IgD-negative memory B cell (primary cell): ENCODE results near the gene STK10. TPM values are rescaled to one million over a fixed set of nuclear protein-coding genes. Genes with fewer than 3 reads are reported as not detected.
A peak's percentile ranks its signal among the peaks of the same experiment; 100 is the strongest.

ENCODE experiments used
- H3K27ac Mint-ChIP-seq, 3 donors: one replicate each; pipeline ENCODE4 v1.8.0; 2020 to 2022; ENCODE audit warnings: mild to moderate bottlenecking in 3 of 3, mixed read lengths in 3 of 3, moderate library complexity in 1 of 3
- H3K27me3 Mint-ChIP-seq: one replicate; pipeline ENCODE4 v1.8.0; 2021; ENCODE audit warnings: mixed read lengths
- H3K36me3 Mint-ChIP-seq: one replicate; pipeline ENCODE4 v1.8.0; 2020; ENCODE audit warnings: mild to moderate bottlenecking, mixed read lengths
- H3K4me1 Mint-ChIP-seq, 3 donors: one replicate each; pipeline ENCODE4 v1.8.0; 2020 to 2022; ENCODE audit warnings: mixed read lengths in 3 of 3, mild to moderate bottlenecking in 1 of 3
- H3K4me3 Mint-ChIP-seq, 4 donors: one replicate each; pipeline ENCODE4 v1.8.0; 2020 to 2022; ENCODE audit warnings: mild to moderate bottlenecking in 4 of 4, mixed read lengths in 4 of 4, moderate library complexity in 3 of 4
- H3K9me3 Mint-ChIP-seq, 3 donors: one replicate each; pipeline ENCODE4 v1.8.0; 2020 to 2021; ENCODE audit warnings: mixed read lengths in 3 of 3, mild to moderate bottlenecking in 1 of 3
- polyA plus RNA-seq: library from polyadenylated mRNA; unstranded; fragments of 300-500 nt; fragmentation: Illumina TruSeq; gene quantifications from one replicate; pipeline ENCODE4 v1.2.3, GENCODE V29; 2021

Gene STK10
- polyA plus RNA-seq, 1 donor from 2014 or later: 87.9 TPM

DNA sequence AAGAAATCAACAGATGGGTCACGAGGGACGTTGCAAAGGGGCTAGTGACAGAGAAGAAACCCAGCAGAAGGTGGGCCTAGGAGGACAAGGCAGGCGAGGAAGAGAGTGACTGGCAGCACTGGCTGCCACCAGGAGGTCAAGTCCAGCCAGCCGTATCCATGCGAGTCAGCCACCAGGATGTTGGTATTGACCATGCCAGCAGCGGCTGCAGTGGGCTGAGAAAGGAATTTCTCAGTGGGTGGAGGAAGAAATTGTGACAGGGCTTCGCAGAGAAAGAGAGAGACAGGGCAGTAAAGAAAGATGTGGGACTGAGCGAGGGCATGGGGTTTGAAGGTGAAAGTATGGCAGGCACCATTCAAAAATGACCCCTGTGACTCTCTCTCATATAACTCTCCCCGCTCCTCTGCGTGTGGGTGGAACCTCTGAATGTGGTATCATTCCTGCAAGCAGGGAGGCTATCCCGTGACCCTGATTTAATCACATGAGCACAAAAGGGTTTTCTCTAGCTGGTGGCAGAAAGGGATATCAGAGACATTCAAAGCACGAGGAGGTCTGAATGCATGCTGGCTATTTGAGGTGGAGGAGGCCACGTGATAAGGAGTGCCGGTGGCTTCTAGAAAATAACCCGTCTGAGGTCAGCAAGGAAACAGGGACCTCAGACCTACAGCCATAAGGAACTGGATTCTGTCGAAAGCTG lies 136.2 kb downstream of the STK10 start:
- H3K4me3 Mint-ChIP-seq: no peak overlapping the region
- peak overlapping the region in 1 of 3 donors; percentile 3 for H3K27ac Mint-ChIP-seq
- peaks cover 0 to 2% (median 0%) of the 10 kb centered on the region in 3 donors for H3K4me1 Mint-ChIP-seq
- no peaks in the 10 kb centered on the region for H3K9me3 Mint-ChIP-seq
- no peaks in the 10 kb centered on the region for H3K27me3 Mint-ChIP-seq
- H3K36me3 Mint-ChIP-seq: peaks cover 20% of the 10 kb centered on the region

DNA sequence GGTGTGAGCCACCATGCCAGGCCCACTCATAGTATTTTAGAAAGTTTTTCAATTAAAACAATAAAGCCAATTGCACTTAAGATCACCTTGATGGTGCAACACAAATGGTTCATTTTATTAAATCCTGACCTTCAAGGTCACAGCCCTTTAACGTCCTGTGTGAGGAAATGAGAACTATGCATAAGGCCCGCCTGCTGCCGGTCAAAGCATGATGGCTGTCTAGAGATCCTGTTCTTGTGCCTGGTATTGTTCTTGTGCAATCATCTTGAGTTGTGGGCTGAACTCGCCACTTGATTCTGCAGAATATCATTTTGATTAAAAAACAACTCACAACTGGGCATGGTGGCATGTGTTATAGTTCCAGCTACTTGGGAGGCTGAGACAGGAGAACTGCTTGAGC lies 137.9 kb downstream of the STK10 start:
- peak overlapping the region in 2 of 3 donors; percentile 59 to 89 for H3K27ac Mint-ChIP-seq
- H3K27me3 Mint-ChIP-seq: no peaks in the 10 kb centered on the region
- H3K4me3 Mint-ChIP-seq: no peak overlapping the region
- peaks cover 13% of the 10 kb centered on the region for H3K36me3 Mint-ChIP-seq
- H3K9me3 Mint-ChIP-seq: no peaks in the 10 kb centered on the region
- H3K4me1 Mint-ChIP-seq: peaks cover 0 to under 1% (median under 1%) of the 10 kb centered on the region in 3 donors

DNA sequence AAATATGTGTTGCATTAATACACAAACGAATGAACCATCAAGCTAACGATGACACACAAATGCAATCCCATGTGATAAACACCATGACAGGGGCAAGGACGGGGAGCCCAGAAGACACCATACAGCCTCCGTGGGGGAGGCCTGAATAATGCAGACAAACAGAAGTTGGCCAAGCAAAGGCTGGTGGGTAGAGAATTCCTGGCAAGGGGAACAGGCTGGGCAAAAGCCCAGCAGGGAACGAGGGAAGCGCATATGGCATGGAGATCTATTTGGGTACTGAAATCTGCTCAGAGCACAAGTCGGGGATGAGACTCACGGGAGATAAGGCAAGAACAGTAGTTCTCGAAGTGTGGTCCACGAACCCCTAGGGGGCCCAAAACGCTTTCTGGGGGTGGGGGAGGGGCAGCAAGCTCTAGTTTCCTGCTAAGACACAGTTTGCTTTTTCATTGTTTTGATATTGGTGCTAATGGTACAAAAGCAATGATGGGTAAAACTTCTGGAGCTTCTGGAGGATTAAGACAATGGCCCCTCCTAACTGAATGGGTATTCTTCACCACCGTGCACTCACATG lies 138.7 kb downstream of the STK10 start:
- H3K36me3 Mint-ChIP-seq: peaks cover 16% of the 10 kb centered on the region
- peaks cover 0 to 2% (median 1%) of the 10 kb centered on the region in 3 donors for H3K4me1 Mint-ChIP-seq
- H3K9me3 Mint-ChIP-seq: no peaks in the 10 kb centered on the region
- H3K27me3 Mint-ChIP-seq: no peaks in the 10 kb centered on the region
- peak overlapping the region in 2 of 3 donors; percentile 27 to 33 for H3K27ac Mint-ChIP-seq
- H3K4me3 Mint-ChIP-seq: no peak overlapping the region

DNA sequence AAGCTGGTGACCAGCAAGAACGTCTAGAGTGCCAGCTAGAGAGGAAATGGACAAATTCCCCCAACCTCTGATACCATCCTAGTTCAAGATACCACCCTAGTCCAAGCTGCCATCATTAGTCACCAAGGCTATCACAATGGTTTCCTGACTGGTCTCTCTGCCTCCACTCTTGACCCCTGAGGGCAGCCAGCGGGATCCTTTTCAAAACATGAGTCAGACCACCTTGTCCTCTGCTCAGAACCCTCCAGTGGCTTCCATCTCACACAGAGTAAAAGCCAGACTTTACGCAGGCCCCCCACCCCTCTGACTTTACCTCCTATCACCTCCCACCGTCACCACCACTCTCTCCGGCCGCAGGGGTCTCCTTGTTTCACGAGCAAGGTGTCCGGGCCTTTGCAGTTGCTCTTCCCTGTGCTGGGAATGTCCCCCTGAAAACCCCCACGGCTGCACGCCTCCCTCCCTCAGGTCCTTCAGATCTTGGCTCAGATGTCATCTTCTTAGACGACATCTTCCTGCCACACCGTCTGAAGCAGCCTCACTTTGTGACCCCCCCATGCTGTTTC lies 139.4 kb downstream of the STK10 start:
- H3K27ac Mint-ChIP-seq: peak overlapping the region; percentile 27 to 80 (median 33)
- no peaks in the 10 kb centered on the region for H3K27me3 Mint-ChIP-seq
- peaks cover 0 to 2% (median 1%) of the 10 kb centered on the region in 3 donors for H3K4me1 Mint-ChIP-seq
- H3K4me3 Mint-ChIP-seq: no peak overlapping the region
- no peaks in the 10 kb centered on the region for H3K9me3 Mint-ChIP-seq
- H3K36me3 Mint-ChIP-seq: peaks cover 16% of the 10 kb centered on the region

DNA sequence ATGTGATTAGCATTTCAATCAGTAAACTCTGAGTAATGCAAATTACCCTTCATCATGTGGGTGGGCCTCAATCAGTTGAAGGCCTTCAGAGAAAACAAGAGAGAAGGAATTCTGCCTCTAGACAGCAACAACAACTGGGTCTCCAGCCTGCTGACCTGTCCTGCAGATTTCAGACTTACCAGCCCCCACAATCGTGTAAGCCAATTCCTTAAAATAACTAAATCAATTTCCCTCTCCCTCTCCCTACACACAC lies 139.9 kb downstream of the STK10 start:
- H3K4me1 Mint-ChIP-seq: peaks cover 0 to 2% (median 1%) of the 10 kb centered on the region in 3 donors
- H3K36me3 Mint-ChIP-seq: peaks cover 16% of the 10 kb centered on the region
- no peak overlapping the region for H3K4me3 Mint-ChIP-seq
- no peaks in the 10 kb centered on the region for H3K27me3 Mint-ChIP-seq
- H3K27ac Mint-ChIP-seq: peak overlapping the region in 2 of 3 donors; percentile 27 to 80
- no peaks in the 10 kb centered on the region for H3K9me3 Mint-ChIP-seq

DNA sequence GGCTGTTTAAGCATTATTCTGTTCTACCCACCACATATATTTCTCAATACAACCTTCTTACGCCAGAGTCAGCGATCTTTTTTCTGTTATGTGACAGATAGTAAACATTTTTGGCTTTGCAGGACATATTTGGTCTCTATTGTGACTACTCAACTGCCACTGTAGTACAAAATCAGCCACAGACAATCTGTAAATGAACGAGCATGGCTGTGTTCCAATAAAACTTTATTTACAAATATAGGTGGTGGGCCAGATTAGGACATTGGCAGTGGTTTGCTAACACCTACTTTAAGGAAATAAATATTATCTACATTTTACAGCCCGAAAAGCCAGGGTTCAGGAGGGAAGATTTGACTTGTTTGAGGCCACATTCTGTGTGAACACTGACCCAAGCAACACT lies 141.4 kb downstream of the STK10 start:
- peaks cover 0 to 2% (median 1%) of the 10 kb centered on the region in 3 donors for H3K4me1 Mint-ChIP-seq
- no peak overlapping the region for H3K4me3 Mint-ChIP-seq
- H3K27me3 Mint-ChIP-seq: no peaks in the 10 kb centered on the region
- H3K36me3 Mint-ChIP-seq: peaks cover 11% of the 10 kb centered on the region
- no peaks in the 10 kb centered on the region for H3K9me3 Mint-ChIP-seq
- peak overlapping the region in 1 of 3 donors; percentile 47 for H3K27ac Mint-ChIP-seq

DNA sequence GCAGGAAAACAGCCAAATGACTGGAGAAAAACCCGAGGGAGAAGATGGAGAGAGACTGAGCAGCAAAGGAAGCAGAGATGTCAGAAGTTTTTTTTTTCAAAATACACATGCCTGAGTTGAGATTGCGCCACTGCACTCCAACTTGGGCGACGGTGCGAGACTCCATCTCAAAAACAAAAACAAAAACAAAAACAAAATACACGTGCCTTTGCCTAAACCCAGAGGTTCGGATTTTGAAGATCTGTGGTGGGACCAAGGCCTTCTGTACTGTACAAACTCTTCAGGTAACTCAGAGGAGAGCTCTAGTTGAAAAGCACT lies 142.8 kb downstream of the STK10 start:
- H3K27ac Mint-ChIP-seq: peak overlapping the region in 2 of 3 donors; percentile 14 to 86
- no peaks in the 10 kb centered on the region for H3K9me3 Mint-ChIP-seq
- peaks cover 0 to 5% (median 1%) of the 10 kb centered on the region in 3 donors for H3K4me1 Mint-ChIP-seq
- H3K4me3 Mint-ChIP-seq: no peak overlapping the region
- peaks cover 11% of the 10 kb centered on the region for H3K36me3 Mint-ChIP-seq
- H3K27me3 Mint-ChIP-seq: no peaks in the 10 kb centered on the region

DNA sequence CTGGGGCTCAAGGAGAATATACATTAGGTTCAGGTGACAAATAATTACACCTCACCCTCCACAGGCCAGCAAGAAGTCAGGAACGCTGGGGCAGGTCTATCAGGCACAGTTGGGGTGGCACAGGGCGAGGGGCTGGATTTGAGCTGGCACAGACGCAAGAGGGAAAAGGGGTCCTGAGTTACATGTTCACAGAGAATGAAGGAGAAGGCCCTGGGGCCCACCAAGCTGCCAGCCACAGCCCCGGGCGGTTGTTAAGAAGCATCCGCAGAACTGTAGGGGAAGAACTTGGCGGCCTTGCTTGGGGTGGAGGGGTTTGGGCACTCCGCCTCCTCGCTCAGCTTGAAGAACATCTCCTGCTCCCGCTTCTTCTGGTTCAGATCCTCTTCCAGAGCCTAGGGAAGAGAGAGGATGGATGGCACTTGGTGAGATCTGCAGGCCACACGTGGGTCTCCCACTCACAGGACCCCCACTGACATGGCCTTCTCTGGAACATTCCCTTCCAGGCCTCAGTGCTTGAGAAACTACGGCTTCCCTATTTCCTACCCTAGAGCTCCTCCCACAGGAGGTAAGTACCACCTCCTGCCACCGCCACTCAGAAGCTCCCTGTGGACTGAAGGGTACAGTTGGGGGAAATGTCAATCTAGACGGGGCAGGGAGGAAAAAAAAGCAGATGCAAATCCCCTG lies 143.3 kb downstream of the STK10 start:
- H3K4me3 Mint-ChIP-seq: no peak overlapping the region
- peak overlapping the region in 2 of 3 donors; percentile 14 to 86 for H3K27ac Mint-ChIP-seq
- peaks cover 9% of the 10 kb centered on the region for H3K36me3 Mint-ChIP-seq
- no peaks in the 10 kb centered on the region for H3K9me3 Mint-ChIP-seq
- no peaks in the 10 kb centered on the region for H3K27me3 Mint-ChIP-seq
- H3K4me1 Mint-ChIP-seq: peaks cover 3 to 10% (median 5%) of the 10 kb centered on the region in 3 donors

DNA sequence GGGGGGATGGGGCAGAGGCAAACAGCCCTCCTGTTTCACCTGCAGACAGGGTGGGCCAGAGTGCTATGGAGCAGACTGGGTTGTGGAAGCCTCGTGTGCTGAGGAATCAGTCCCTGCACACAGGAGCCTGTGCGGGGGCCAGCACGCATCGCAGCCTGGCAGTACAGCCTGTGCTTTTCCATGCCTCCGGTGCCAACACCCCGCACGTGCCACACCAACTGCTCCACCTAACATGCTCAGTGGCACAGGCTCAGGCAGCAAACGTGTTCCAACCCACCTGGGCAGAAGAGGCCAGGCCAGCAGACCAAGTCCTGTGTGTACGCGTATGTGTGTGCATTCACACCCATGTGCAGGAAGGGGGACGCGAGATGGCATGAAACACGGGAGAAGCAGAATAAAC lies 144.2 kb downstream of the STK10 start:
- peaks cover 3 to 11% (median 7%) of the 10 kb centered on the region in 3 donors for H3K4me1 Mint-ChIP-seq
- H3K27me3 Mint-ChIP-seq: no peaks in the 10 kb centered on the region
- H3K27ac Mint-ChIP-seq: peak overlapping the region in 1 of 3 donors; percentile 76
- H3K9me3 Mint-ChIP-seq: no peaks in the 10 kb centered on the region
- H3K36me3 Mint-ChIP-seq: peaks cover 5% of the 10 kb centered on the region
- no peak overlapping the region for H3K4me3 Mint-ChIP-seq

DNA sequence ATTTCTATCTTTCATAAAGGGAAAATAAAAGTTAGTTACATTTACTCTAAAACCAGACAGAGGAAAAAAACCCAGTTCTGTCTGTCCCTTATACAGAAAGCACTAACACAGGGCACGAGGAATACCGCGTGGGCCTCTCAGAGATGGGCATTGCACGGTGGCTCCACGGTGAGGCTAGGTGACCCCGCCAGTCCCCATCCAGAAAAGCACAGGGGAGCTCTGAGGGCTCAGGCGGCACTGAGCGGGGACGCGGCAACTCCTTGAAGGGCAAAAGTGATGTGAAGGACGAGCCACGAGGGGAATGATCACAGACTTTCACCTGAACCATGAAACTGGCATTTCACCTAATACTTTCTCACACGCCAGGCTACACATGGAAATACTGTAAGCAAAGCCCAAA lies 145.8 kb downstream of the STK10 start:
- peak overlapping the region in 2 of 3 donors; percentile 17 to 27 for H3K27ac Mint-ChIP-seq
- peaks cover 0 to 9% (median 4%) of the 10 kb centered on the region in 3 donors for H3K9me3 Mint-ChIP-seq
- H3K36me3 Mint-ChIP-seq: peaks cover 8% of the 10 kb centered on the region
- peaks cover 8 to 14% (median 11%) of the 10 kb centered on the region in 3 donors for H3K4me1 Mint-ChIP-seq
- H3K27me3 Mint-ChIP-seq: no peaks in the 10 kb centered on the region
- H3K4me3 Mint-ChIP-seq: no peak overlapping the region

DNA sequence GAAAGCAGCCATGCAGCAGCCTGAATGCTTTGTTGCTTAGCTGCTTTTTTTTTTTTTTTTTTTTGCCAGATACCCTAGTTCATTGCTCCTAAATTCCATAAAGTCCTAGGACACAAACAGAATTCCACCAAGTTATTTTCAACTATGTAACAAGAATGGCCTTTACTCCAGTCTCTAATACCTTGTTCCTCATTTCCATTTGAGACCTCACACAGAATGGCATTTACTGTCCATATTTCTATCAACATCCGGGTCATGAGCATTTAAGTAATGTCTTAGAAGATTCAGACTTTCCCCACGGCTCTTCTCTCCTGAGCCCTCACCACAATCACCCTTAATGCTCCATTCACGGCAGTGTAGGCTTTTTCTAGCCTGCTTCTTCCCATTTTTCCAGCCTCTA lies 149.9 kb downstream of the STK10 start:
- H3K36me3 Mint-ChIP-seq: peaks cover 6% of the 10 kb centered on the region
- H3K4me3 Mint-ChIP-seq: no peak overlapping the region
- no peaks in the 10 kb centered on the region for H3K27me3 Mint-ChIP-seq
- no peak overlapping the region for H3K27ac Mint-ChIP-seq
- H3K4me1 Mint-ChIP-seq: peaks cover 19 to 24% (median 21%) of the 10 kb centered on the region in 3 donors
- H3K9me3 Mint-ChIP-seq: peaks cover 0 to 9% (median 4%) of the 10 kb centered on the region in 3 donors

DNA sequence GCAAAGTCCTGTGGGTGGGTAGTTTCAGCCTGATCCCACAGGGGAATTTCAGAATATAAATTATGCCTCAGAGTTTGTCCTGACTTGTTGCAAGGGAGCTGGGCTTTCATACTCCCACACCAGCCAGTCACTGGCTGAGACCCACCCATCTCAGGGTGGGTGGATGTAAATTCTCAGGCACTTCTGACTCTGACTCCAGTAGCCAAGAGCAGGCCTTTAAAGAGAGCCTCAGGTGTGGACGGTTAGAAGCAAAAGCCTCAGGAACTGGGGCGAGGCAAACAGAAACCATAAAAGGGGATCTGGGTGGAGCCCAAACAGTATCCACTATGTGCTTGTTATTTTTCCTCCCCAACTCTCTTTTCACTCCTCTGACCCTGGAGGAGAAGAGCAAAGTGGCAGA lies 153.0 kb downstream of the STK10 start:
- peaks cover 13% of the 10 kb centered on the region for H3K36me3 Mint-ChIP-seq
- H3K4me1 Mint-ChIP-seq: peaks cover 16 to 23% (median 17%) of the 10 kb centered on the region in 3 donors
- H3K27ac Mint-ChIP-seq: peak overlapping the region; percentile 24 to 85 (median 31)
- H3K4me3 Mint-ChIP-seq: peak overlapping the region in 1 of 4 donors; percentile 82
- no peaks in the 10 kb centered on the region for H3K27me3 Mint-ChIP-seq
- H3K9me3 Mint-ChIP-seq: peaks cover 0 to 16% (median 8%) of the 10 kb centered on the region in 3 donors

DNA sequence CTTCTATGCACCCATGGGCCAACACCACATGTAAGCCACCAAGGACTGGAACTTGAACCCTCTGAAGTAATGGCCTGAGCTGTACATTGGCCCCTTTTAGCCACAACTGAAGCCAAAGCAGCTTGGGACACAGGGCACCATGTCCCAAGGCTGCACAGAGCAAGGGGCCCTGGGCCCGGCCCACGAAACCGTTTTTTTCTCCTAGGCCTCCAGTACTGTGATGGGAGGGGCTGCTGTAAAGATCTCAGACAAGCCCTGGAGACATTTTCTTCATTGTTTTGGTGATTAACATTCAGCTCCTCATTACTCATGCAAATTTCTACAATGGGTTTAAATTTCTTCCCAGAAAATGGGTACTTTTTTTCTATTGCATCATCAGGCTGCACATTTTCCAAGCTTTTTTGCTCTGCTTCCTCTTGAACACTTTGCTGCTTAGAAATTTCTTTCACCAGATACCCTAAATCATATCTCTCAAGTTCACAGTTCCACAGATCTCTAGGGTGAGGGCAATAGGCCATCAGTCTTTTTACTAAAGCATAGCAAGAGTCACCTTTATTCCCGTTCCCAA lies 156.0 kb downstream of the STK10 start:
- Mint-ChIP-seq H3K4me3 (no peak overlapping the region), H3K27me3 (no peaks in the 10 kb centered on the region), H3K36me3 (peaks cover 9% of the 10 kb centered on the region), H3K9me3 (peaks cover 0 to 9% (median 7%) of the 10 kb centered on the region in 3 donors), H3K4me1 (peaks cover 10 to 14% (median 12%) of the 10 kb centered on the region in 3 donors), H3K27ac (no peak overlapping the region)

DNA sequence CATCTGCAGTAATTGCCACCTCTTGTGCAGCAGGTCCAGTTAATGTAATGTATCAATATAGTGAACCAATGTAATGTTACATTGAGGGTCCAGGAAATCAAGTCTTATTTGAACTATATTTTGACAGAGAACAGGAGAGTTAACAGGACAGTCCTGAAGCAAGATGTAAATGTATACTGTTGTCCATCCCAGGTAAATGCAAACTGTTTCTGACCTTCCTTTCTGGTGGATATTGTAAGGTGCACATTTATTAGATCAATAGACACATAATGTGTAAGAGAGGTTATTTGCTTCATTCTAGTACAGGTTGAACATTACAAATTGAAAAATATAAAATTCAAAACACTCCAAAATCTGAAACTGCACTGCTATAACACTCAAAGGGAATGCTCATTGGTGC lies 158.1 kb downstream of the STK10 start:
- H3K4me3 Mint-ChIP-seq: no peak overlapping the region
- no peaks in the 10 kb centered on the region for H3K27me3 Mint-ChIP-seq
- H3K36me3 Mint-ChIP-seq: peaks cover 9% of the 10 kb centered on the region
- peaks cover 4 to 8% (median 5%) of the 10 kb centered on the region in 3 donors for H3K4me1 Mint-ChIP-seq
- H3K27ac Mint-ChIP-seq: no peak overlapping the region
- H3K9me3 Mint-ChIP-seq: peaks cover 0 to 9% (median 7%) of the 10 kb centered on the region in 3 donors

DNA sequence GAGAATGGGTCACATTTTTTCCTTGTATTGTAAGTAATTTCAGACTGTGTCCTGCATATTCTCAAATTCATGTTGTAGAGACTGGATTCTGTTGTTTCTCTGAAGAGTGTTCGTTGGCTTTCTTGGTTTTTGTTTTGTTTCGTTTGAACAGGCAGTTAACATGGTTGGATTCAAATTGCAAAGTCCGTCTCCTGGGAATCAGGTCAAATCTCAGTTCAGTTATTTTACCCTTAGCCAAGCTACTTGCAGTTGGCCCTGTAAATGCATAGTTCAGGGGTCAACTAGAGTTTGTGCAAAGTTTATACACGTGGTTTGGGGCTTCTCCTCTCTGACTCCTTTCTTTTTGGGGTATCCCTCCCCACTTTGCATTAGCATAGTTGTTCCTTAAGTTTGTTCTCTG lies 159.9 kb downstream of the STK10 start:
- H3K36me3 Mint-ChIP-seq: peaks cover 11% of the 10 kb centered on the region
- H3K4me3 Mint-ChIP-seq: peak overlapping the region in 1 of 4 donors; percentile 1
- no peaks in the 10 kb centered on the region for H3K27me3 Mint-ChIP-seq
- H3K9me3 Mint-ChIP-seq: peaks cover 2 to 9% (median 7%) of the 10 kb centered on the region in 3 donors
- H3K4me1 Mint-ChIP-seq: peaks cover 0 to 1% (median 0%) of the 10 kb centered on the region in 3 donors
- H3K27ac Mint-ChIP-seq: no peak overlapping the region
